HG02970 (cell line): Measurements from ENCODE around the gene MXRA7.
"Not testable (repeated sequence)": the region's sequence is repeated elsewhere in the genome, so short reads cannot be mapped to it uniquely, and the experiment has no call there.

Experiments
- ATAC-seq: cut with Tn5 transposase; IDR thresholded peaks from one replicate; pipeline ENCODE4 v1.9.1; 2021; ENCODE audit warnings: mild to moderate bottlenecking, moderate library complexity, moderate number of reproducible peaks; ENCODE audit not compliant: unreplicated experiment, low FRiP score

Gene MXRA7

GRCh38 chr17:76698466-76698977, 12.2 kb downstream of the MXRA7 start:
- ATAC-seq = not testable (repeated sequence)

- no peak for ATAC-seq
Observed at GRCh38 chr17:76697702-76698465, 12.9 kb downstream of the MXRA7 start.

- no peak for ATAC-seq
Observed at GRCh38 chr17:76696763-76697701, 13.7 kb downstream of the MXRA7 start.

GRCh38 chr17:76695059-76695831, 15.5 kb downstream of the MXRA7 start:
- no peak for ATAC-seq

GRCh38 chr17:76691379-76692191, 19.2 kb downstream of the MXRA7 start:
- ATAC-seq = no peak

- no peak for ATAC-seq
Observed at GRCh38 chr17:76690596-76691280, 20.0 kb downstream of the MXRA7 start.

GRCh38 chr17:76689859-76690258, 20.9 kb downstream of the MXRA7 start:
- no peak for ATAC-seq

GRCh38 chr17:76688165-76688622, 22.6 kb downstream of the MXRA7 start:
- ATAC-seq = no peak

- no peak for ATAC-seq
Observed at GRCh38 chr17:76687298-76688164, 23.2 kb downstream of the MXRA7 start.

GRCh38 chr17:76686538-76687297, 24.0 kb downstream of the MXRA7 start:
- no peak for ATAC-seq

GRCh38 chr17:76685846-76686245, 24.9 kb downstream of the MXRA7 start:
- ATAC-seq = no peak

GRCh38 chr17:76685366-76685765, 25.4 kb downstream of the MXRA7 start:
- ATAC-seq = no peak

- no peak for ATAC-seq
Observed at GRCh38 chr17:76684756-76685155, 26.0 kb downstream of the MXRA7 start.

- ATAC-seq = no peak
Observed at GRCh38 chr17:76683921-76684745, 26.6 kb downstream of the MXRA7 start.

- ATAC-seq = no peak
Observed at GRCh38 chr17:76683011-76683755, 27.6 kb downstream of the MXRA7 start.

GRCh38 chr17:76682296-76682695, 28.5 kb downstream of the MXRA7 start:
- ATAC-seq = no peak
